HepG2 (cell line): ENCODE results near the gene CC2D1B. TPM values are rescaled to one million over a fixed set of nuclear protein-coding genes. Genes with fewer than 3 reads are reported as not detected.

Experiments
- KMT2A ChIP-seq: sonication (generic); formaldehyde crosslinking; IDR thresholded peaks from 2 replicates; pipeline ENCODE4 v1.4.0; 2020; ENCODE audit warnings: missing genetic modification reagents
- LCORL ChIP-seq, 2 experiments: fragments of 450-650 bp in 1 of 2; sonication (generic) in 1 of 2; formaldehyde crosslinking in 1 of 2; IDR thresholded peaks; 2 replicates each; pipeline versions ENCODE4 v1.5.0 to v1.6.1; 2017 to 2020; ENCODE audit warnings: antibody characterized with exemption in 1 of 2, missing genetic modification reagents in 1 of 2
- MAF1 ChIP-seq: sonication (generic); formaldehyde crosslinking; IDR thresholded peaks from 2 replicates; pipeline ENCODE4 v1.5.0; 2020; ENCODE audit warnings: missing genetic modification reagents, borderline replicate concordance
- MAZ ChIP-seq, 2 experiments: sonication (generic) in 1 of 2; formaldehyde crosslinking in 1 of 2; IDR thresholded peaks; 2 replicates each; pipeline versions ENCODE4 v1.5.0 to v1.6.1; 2012 to 2020; ENCODE audit warnings: low read depth in 2 of 2, mild to moderate bottlenecking in 2 of 2, borderline replicate concordance in 1 of 2, improper control_type of control experiment in 1 of 2, low read length in 1 of 2, missing genetic modification reagents in 1 of 2, moderate library complexity in 1 of 2
- MBNL3 ChIP-seq: fragments of 250-450 bp; sonication (Bioruptor Pico); conservative IDR thresholded peaks from 2 replicates; pipeline ENCODE4 v1.8.0; 2022; ENCODE audit warnings: mild to moderate bottlenecking, inconsistent platforms
- RBM39 ChIP-seq: fragments of 200-400 bp; formaldehyde crosslinking; IDR thresholded peaks from one replicate; pipeline ENCODE4 v1.6.1; 2018; ENCODE audit warnings: antibody characterized with exemption, mild to moderate bottlenecking, low read depth, low read length; ENCODE audit not compliant: poor library complexity, severe bottlenecking
- ZNF431 ChIP-seq: sonication (generic); formaldehyde crosslinking; IDR thresholded peaks from 2 replicates; pipeline ENCODE4 v1.9.0; 2022; ENCODE audit warnings: missing genetic modification reagents, low read depth, mild to moderate bottlenecking, borderline replicate concordance
- polyA plus RNA-seq, 8 experiments: library from polyadenylated mRNA; depleted of rRNA in 3 of 8; stranded (reverse) in 7 of 8; unstranded in 1 of 8; fragments of >200 nt; fragmentation: Illumina TruSeq in 4 of 8; extraction: Trizol in 4 of 8; gene quantifications; 2 replicates each; pipeline versions ENCODE4 v1.2.1 to v1.2.3, GENCODE V29; 2011 to 2016; ENCODE audit warnings: low read depth in 4 of 8, missing spikeins in 1 of 8, mixed read lengths in 1 of 8; ENCODE audit not compliant: insufficient read depth in 1 of 8
- total RNA-seq, 5 experiments: library from RNA; depleted of rRNA; stranded (reverse); fragments of >200 nt; fragmentation: Illumina TruSeq; extraction: Trizol; gene quantifications; 2 replicates each; pipeline ENCODE4 v1.2.3, GENCODE V29; 2016; ENCODE audit warnings: low read depth in 1 of 5
- TF ChIP-seq, protein P1 (sequence below): conservative IDR thresholded peaks from 2 replicates; pipeline ENCODE4 v1.6.1; 2018; ENCODE audit warnings: missing genetic modification reagents
- TF ChIP-seq, protein P2 (sequence below): sonication (generic); formaldehyde crosslinking; IDR thresholded peaks from 2 replicates; pipeline ENCODE4 v1.8.0; 2022; ENCODE audit warnings: missing genetic modification reagents, mild to moderate bottlenecking, inconsistent platforms, borderline replicate concordance
- TF ChIP-seq, protein P3 (sequence below): sonication (generic); formaldehyde crosslinking; IDR thresholded peaks from 2 replicates; pipeline ENCODE4 v1.5.1; 2020; ENCODE audit warnings: missing genetic modification reagents, mild to moderate bottlenecking, borderline replicate concordance
- TF ChIP-seq, protein P4 (sequence below): IDR thresholded peaks from 2 replicates; pipeline ENCODE4 v1.6.1; 2016; ENCODE audit warnings: mild to moderate bottlenecking, missing biosample characterization, missing genetic modification reagents
- TF ChIP-seq, protein P5 (sequence below): sonication (generic); formaldehyde crosslinking; IDR thresholded peaks from 2 replicates; pipeline ENCODE4 v1.4.0; 2020; ENCODE audit warnings: mild to moderate bottlenecking, missing genetic modification reagents

CC2D1B gene
- total and polyA plus RNA-seq, 2 of the 13 experiments (the other 11 are each of a cell fraction or from before 2014, with no cell fraction given): 7.2 to 19.2 TPM

DNA sequence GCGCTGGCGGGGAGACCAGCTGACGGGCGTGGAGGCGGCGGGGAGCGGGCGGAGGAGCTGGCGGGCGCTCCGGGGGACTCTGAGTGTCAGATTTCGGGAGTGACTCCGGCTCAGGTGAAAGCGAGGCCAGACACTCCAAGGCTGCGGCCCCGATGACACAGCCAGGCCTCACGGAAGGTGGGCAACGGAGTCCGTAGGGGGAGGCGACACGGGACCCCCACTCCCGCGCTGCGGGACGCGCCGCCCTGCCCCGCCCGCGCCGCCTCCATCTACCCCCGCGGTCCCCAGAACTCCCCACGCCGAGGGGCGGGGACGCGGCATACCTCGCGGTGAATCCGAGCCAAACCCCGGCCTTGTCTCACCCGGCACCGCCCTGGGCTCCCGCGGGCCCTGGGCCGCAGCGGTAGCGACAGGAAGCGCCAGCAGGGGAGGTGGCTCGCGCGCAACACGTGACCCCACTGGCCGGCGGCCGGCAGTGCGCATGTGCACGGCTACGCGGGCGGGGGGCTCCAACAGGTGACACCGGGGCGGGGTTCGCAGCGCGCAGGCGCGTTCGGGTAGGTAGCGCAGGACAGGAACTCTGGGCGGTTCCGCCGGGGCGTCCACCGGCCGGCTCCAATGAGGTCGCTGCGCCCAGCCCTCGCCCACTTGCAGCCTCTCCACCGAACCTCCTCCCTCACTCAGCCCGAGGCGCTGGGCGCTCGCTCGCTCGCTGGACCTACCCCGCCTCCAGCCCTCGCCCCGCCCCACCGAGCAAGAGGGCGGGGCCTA is at the start of gene CC2D1B (continued):
- TF ChIP-seq, protein P1, sequence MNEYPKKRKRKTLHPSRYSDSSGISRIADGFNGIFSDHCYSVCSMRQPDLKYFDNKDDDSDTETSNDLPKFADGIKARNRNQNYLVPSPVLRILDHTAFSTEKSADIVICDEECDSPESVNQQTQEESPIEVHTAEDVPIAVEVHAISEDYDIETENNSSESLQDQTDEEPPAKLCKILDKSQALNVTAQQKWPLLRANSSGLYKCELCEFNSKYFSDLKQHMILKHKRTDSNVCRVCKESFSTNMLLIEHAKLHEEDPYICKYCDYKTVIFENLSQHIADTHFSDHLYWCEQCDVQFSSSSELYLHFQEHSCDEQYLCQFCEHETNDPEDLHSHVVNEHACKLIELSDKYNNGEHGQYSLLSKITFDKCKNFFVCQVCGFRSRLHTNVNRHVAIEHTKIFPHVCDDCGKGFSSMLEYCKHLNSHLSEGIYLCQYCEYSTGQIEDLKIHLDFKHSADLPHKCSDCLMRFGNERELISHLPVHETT (CRISPR knock-in tag): peak; percentile 57; the same call in 1 of the 2 replicates
- TF ChIP-seq MAF1 (CRISPR knock-in tag) (no peak; the same call in 1 of the 2 replicates), MAZ (IDR thresholded peaks at IDR 0.05; ENCODE audit: borderline replicate concordance, low read depth, low read length) (peak; percentile 91; the same call in 1 of the 2 replicates), MAZ (CRISPR knock-in tag; IDR thresholded peaks at IDR 0.05; ENCODE audit: low read depth) (peak; percentile 79), KMT2A (CRISPR knock-in tag) (peak; percentile 69), ZNF431 (CRISPR knock-in tag) (peak; percentile 78; the same call in 1 of the 2 replicates), MBNL3 (CRISPR knock-in tag) (no peak), LCORL (IDR thresholded peaks at IDR 0.05) (no peak), LCORL (CRISPR knock-in tag; IDR thresholded peaks at IDR 0.05) (peak; percentile 43; the same call in 1 of the 2 replicates), RBM39 (peak; percentile 77)
- TF ChIP-seq, protein P2, sequence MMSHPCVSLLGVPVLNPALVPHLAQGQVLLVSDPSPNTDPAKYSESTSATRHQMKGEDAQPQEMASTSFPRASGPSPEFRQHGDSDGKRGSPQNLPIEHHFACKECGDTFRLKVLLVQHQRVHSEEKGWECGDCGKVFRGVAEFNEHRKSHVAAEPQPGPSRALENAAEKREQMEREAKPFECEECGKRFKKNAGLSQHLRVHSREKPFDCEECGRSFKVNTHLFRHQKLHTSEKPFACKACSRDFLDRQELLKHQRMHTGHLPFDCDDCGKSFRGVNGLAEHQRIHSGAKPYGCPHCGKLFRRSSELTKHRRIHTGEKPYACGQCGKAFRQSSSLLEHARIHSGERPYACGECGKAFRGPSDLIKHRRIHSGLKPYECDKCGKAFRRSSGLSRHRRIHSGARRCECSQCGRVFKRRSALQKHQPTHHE: 0 out of 2 replicates have a peak, but pooled peaks have one; percentile 43
- TF ChIP-seq, protein P3, sequence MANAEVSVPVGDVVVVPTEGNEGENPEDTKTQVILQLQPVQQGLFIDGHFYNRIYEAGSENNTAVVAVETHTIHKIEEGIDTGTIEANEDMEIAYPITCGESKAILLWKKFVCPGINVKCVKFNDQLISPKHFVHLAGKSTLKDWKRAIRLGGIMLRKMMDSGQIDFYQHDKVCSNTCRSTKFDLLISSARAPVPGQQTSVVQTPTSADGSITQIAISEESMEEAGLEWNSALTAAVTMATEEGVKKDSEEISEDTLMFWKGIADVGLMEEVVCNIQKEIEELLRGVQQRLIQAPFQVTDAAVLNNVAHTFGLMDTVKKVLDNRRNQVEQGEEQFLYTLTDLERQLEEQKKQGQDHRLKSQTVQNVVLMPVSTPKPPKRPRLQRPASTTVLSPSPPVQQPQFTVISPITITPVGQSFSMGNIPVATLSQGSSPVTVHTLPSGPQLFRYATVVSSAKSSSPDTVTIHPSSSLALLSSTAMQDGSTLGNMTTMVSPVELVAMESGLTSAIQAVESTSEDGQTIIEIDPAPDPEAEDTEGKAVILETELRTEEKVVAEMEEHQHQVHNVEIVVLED: peak; percentile 79
- TF ChIP-seq, protein P4, sequence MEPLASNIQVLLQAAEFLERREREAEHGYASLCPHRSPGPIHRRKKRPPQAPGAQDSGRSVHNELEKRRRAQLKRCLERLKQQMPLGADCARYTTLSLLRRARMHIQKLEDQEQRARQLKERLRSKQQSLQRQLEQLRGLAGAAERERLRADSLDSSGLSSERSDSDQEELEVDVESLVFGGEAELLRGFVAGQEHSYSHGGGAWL: peak; percentile 95; the same call in 1 of the 2 replicates
- TF ChIP-seq, protein P5, sequence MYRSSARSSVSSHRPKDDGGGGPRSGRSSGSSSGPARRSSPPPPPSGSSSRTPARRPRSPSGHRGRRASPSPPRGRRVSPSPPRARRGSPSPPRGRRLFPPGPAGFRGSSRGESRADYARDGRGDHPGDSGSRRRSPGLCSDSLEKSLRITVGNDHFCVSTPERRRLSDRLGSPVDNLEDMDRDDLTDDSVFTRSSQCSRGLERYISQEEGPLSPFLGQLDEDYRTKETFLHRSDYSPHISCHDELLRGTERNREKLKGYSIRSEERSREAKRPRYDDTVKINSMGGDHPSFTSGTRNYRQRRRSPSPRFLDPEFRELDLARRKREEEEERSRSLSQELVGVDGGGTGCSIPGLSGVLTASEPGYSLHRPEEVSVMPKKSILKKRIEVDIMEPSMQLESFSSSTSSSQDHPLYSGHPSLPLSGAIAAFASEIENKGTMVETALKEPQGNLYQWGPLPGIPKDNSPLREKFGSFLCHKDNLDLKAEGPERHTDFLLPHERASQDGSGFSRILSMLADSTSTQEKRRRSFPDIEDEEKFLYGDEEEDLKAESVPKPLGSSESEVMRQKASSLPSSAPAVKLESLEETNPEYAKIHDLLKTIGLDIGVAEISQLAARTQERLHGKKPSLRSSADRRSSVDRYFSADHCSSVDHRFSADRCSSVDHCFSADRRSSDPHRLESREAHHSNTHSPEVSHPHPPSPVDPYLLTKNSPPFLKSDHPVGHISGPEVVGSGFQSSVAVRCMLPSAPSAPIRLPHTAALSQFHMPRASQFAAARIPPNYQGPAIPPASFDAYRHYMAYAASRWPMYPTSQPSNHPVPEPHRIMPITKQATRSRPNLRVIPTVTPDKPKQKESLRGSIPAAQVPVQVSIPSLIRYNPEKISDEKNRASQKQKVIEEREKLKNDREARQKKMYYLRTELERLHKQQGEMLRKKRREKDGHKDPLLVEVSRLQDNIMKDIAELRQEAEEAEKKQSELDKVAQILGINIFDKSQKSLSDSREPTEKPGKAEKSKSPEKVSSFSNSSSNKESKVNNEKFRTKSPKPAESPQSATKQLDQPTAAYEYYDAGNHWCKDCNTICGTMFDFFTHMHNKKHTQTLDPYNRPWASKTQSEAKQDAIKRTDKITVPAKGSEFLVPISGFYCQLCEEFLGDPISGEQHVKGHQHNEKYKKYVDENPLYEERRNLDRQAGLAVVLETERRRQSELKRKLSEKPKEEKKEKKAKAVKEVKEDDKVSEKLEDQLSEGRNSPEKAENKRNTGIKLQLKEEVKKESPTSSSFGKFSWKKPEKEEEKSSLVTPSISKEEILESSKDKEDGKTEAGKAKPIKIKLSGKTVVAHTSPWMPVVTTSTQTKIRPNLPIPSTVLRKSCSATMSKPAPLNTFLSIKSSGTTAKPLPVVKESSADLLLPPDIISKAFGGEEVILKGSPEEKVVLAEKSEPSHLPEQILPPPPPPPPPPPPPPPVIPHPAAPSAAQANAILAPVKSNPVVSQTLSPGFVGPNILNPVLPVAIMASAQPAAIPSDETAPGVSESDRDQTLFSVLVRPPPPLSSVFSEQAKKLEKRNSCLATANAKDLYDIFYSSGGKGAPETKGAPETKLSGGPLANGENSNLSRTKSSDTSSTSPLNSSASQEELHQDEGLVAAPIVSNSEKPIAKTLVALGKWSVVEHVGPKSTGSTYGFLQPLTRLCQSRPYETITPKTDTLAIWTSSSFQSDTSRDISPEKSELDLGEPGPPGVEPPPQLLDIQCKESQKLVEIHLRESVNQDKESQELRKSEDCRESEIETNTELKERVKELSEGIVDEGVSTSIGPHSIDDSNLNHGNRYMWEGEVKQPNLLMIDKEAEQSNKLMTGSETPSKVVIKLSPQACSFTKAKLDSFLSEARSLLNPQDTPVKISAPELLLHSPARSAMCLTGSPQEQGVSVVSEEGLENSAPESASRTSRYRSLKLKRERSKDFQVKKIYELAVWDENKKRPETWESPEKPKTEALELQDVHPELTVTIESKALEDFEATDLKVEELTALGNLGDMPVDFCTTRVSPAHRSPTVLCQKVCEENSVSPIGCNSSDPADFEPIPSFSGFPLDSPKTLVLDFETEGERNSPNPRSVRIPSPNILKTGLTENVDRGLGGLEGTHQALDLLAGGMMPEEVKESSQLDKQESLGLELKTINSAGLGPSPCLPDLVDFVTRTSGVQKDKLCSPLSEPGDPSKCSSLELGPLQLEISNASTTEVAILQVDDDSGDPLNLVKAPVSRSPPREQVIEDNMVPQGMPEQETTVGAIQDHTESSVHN (CRISPR knock-in tag): no peak
